Activated CD4-positive, alpha-beta T cell treated with anti-CD3 and anti-CD28 coated beads, Interleukin-2, Interleukin-4, amounts not matched to agents 100 ng/mL and 50 ng/mL, durations not matched to agents 16 hours and 8 hours (primary cell): ENCODE measurements around the gene GLIPR1.
"Not testable (repeated sequence)": the region's sequence is repeated elsewhere in the genome, so short reads cannot be mapped to it uniquely, and the experiment has no call there.

ENCODE experiments used
- DNase-seq: peaks from one replicate; pipeline ENCODE4 v3.0.0-alpha.2; 2020; ENCODE audit warnings: low spot score

Gene GLIPR1

DNA sequence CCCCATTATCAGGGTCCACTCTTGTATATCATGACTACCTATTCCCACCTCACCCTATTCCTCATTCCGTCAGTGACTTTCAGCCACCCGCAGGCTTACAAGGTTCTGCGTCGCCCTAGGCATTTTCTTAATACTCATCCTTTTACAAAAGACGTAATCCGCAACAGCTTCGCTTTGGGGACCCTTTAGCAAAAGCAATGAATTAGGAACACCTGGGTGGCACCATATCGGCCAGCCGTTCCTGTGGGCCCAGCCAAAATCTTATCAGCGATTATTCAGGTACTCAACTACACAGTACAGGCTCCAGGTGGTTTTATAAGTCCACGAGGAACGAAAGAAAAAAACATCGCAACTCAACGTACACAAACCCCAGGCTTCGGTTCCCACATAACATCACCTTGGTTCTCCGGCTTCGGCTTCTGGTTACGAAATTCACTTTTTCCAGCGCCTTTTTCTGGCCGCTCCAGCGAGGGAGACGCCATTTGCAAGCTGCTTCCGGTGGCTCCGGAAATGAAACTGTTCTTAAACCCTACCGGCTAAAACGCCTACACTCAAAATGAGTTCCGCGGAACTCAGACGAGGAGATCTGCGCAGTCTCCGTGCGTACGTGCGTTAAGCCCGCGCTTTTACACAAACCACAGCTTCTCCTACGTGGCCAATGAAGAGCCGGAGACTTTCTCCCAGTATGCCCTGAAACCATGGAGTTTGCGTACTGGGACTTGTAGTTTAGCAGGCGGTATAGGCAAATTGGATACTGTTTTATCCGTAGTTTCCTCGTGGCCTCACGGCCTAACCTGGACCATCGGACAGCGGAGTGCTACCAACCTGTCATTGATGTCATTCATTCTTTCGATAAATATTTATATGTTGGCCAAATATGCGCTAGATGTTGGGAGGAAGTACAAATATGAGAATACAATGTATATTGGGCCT lies 30.8 kb downstream of the GLIPR1 start, which contains the start of gene KRR1:
Gene KRR1 (minus strand): TSS at position 494 of the 933 bp plus-strand sequence. CDS start 12 bp downstream, at position 482.
- DNase-seq, result peak; percentile 95

DNA sequence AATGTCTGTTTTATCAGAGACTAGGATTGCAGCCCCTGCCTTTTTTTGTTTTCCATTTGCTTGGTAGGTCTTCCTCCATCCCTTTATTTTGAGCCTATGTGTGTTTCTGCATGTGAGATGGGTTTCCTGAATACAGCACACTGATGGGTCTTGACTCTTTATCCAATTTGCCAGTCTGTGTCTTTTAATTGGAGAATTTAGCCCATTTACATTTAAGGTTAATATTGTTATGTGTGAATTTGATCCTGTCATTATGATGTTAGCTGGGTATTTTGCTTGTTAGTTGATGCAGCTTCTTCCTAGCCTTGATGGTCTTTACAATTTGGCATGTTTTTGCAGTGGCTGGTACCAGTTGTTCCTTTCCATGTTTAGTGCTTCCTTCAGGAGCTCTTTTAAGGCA lies 40.7 kb downstream of the GLIPR1 start:
- not testable (repeated sequence) for DNase-seq

DNA sequence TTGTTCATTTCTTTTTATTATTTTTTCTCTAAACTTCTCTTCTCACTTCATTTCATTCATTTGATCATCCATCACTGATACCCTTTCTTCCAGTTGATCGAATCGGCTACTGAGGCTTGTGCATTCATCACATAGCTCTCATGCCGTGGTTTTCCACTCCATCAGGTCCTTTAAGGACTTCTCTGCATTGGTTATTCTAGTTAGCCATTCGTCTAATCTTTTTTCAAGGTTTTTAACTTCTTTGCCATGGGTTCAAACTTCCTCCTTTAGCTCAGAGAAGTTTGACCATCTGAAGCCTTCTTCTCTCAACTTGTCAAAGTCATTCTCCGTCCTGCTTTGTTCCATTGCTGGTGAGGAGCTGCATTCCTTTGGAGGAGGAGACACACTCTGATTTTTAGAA lies 41.6 kb downstream of the GLIPR1 start:
- not testable (repeated sequence) for DNase-seq

DNA sequence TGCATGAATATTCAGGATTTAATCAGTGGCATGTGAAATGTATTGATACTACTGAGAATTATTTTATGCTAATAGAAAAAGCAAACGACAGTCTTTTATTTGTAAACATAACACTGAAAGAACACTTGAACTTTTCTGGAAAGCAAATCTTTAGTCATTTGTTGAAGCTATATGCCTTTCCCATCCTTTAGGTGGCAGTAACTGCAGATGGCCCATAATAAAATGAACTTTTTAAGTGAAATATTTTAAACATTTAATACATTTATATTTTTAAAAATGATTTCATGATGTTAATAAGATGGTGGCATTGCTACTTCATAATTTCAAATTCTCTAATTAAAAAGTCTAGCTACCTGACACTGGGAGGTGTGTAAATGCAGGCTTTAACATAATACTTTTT lies 44.7 kb downstream of the GLIPR1 start:
- DNase-seq, result no peak

DNA sequence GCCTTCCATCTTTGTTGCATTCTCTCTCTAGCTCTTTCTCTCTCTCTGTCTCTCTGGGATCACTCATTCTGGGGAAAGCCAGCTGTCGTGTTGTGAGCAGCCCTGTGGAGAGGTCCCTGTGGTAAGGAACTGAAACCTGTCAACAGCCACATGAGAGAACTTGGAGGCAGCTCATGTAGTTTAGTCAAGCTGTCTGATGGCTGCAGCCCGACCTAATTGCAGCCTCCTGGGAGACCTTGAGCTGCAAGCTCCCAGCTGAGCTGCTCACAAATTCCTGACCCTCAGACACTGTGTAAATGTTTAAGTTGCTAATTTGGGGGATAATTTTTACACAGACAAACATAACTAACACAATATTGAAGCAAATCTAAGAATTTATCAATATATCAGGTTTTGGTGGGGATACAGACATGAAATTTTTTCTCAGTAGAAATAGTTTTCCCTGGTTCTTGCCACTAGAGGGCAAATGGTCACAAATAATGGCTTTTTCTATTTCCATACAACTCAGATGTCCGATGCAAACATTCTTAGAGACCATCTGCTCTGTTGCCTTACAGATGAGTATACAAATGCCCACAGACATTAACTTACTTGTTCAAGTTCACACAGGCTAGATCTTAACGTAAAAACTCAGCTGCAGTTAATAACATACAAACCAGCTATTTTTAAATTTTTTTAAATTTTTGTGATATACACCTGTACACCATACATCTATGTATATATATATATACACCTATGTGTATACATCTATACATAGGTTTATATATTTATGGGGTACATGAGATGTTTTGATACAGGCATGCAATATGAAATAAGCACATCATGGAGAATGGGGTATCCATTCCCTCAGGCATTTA lies 46.3 kb downstream of the GLIPR1 start:
- DNase-seq, result peak; percentile 52

DNA sequence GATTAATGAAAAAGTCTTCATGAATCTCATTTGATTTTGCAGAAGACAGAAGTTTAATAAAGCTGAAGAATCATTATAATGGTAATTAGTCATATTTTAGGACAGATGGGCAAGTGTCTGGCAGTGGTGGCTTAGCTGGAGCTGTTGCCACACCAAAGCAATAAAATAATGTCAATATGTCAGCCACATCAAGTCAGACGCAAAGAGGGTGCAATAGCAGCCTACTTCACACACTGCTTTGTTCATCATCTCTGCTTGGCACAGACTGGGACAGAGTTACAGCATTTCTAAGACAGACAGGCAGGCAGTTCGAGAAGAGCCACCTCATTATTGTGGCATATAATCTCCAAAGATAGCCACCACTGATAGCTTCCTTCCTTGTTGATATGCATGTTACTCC lies 47.7 kb downstream of the GLIPR1 start:
- DNase-seq, result no peak

DNA sequence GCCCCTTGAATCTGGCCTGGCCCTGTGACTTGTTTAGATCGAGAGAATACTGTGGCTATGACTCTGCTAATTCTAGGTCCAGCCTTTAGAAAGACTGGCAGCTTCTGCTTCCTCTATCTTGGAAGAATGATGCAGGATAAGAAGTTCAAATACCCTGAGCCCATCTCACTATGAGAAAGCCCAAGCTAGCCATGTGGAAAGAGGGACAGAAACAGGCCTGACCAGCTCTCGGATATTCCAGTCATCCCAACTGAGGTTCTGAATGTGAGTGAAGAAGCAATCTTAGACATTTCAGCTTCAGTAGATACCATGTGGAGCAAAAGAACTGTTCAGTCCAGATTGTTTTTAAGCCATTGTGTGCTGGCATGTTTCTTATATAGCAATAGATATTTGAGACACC lies 48.1 kb downstream of the GLIPR1 start:
- no peak for DNase-seq

DNA sequence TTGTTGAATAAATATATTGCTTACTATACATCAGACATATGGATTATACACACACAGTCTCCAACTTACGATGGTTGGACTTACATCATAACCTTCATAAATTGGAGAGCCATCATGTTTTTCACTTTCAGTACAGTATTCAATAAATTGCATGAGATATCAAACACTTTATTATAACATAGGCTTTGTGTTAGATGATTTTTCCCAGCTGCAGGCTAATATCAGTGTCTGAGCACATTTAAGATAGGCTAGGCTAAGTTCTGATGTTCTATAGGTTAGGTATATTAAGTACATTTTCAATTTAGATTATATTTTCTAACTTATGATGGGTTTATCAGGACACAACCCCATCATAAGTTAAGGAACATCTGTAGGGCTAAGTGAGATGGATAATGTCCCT lies 48.8 kb downstream of the GLIPR1 start:
- DNase-seq, result no peak

DNA sequence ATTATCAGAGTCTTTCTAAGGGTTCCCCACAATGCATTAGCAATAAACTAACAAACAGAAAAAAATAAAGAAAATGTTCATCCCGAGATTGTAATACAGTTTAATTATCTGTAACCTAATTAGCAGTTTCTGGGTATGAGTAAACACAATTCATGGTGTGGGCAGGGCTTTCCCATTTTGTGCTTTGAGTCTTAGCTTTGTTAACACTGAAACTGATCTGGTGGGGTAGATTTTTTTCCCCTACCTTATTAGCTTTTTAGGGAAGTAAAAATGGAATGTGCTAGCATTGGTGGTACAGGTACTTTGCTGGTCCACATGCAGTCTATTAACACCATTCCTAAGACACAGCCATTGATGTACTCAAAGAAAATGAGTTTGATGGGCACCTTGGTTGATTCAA lies 49.3 kb downstream of the GLIPR1 start:
- no peak for DNase-seq

DNA sequence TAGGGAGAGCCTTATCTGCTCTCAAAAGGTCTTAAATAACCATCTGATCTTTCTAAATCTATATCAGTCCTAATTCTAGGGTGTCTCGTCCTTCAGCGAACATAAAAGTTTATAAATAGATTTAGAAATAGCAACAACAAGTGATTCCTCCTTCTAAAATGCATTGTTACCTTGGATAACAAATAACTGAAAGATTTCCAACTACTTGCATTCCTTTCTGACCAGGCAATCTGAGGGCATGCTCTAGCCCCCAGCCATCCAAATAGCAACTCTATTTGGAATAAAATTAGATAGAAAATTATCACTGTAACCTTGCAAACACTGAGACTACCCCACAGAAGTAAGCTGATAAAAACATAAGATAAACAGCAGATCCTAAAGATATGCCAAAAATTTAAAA lies 52.7 kb downstream of the GLIPR1 start:
- no peak for DNase-seq

DNA sequence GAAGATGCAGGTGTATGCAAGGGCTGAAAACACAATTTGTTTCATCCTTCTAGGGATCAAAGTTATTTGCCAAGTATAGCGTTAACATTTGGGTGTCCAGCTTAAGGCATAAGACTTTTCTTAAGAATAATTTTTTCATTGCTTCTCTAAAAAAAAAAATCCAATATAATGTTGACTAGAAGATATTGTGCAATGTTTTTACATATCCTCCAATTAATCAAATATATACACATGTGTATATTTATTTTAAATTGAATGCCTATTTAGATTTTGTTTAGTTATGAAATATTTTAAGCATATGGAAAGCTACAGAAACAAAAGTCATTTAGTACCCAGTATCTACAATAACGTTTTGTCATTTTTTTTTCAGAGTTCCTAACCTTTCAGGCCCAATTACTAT lies 59.3 kb downstream of the GLIPR1 start:
- no peak for DNase-seq

DNA sequence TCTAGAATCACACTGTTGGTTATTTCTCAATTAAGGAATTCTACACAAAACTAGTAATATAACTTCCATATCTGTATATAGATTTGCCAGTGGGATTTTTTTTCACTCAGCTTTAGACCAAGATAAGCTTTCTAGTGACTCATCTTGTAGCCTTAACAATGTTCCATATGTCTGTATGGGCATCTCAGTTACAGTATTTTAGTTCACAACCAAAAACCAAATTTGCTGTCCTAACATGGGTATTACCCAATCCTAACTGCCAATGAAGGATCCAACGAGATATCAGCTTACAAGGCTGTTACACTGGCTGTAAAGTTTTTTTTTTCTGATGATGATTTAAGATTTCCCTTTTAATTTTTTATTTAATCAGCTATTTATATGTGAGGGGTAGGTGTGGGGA lies 62.4 kb downstream of the GLIPR1 start:
- no peak for DNase-seq

DNA sequence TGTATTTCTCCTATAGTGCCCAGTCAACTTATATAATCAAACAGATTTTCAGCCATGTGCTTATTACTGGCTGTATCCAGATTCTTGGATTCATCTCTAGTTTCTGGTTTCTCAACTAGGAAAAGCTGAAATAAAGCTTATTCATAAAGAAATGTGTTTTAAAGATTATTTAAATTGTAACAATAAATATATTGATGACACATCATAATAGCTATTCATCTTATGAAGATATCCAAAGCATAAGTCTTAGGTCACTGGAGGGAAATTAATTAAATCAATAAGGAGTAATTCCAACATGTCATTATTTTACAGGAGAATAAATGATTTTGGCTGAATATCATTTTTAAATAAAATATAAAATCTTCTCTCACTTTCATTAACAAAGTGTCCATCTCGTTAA lies 63.0 kb downstream of the GLIPR1 start:
- no peak for DNase-seq

DNA sequence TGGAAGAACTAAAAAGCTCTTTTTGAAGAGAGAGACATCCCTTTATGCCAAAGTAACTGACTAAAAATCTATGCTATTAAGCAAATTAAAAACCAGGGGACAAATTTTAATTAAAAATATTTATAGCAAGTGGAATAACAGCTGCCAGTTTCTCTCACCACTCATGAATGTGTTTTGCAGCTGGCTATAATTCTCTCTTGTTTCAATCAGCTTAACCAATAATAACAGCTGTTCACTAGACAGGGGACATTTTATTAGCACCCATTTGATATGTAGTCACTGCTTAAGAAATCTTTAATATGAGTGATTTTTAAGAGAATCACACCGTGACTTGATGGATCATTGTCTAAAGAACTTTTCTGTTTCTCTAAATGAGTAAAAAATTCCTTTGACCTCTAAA lies 65.1 kb downstream of the GLIPR1 start:
- no peak for DNase-seq

DNA sequence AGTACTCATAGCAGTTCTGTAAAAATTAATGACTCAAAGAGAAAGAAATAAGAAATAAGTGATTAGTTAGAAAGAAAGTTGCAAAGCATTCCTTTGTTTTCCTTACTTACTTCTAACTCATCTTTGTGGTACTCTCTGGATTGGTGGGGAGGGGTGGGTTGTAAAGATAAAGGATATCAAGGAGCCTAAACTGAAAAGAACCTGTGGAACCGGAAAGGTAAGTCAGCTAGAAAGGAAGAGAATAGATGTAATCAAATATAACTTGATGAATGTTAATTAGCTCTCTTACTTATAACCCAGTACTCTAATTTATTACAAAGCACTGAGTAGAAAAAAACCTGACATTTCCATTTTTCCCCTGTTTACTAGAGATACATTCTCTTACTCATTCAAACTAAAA lies 68.3 kb downstream of the GLIPR1 start:
- no peak for DNase-seq

DNA sequence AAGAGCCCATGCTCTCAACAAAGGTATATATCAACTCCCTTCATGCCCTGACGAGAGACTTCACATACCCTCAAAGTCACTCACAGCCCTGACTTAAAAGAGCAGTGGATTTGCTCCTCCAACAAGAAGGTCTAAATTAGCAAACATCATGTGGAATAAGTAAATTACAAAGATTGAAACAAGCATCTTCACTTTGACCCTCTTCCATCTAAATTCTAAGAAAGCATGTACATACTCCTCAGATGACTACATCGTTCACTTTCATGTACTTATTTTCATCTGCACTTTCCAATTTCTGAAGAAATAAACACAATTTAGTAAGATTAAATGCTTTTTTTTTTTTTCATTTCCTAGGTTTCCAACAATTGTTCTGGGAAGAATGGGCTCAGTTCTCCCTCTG lies 69.4 kb downstream of the GLIPR1 start:
- DNase-seq, result peak; percentile 9

DNA sequence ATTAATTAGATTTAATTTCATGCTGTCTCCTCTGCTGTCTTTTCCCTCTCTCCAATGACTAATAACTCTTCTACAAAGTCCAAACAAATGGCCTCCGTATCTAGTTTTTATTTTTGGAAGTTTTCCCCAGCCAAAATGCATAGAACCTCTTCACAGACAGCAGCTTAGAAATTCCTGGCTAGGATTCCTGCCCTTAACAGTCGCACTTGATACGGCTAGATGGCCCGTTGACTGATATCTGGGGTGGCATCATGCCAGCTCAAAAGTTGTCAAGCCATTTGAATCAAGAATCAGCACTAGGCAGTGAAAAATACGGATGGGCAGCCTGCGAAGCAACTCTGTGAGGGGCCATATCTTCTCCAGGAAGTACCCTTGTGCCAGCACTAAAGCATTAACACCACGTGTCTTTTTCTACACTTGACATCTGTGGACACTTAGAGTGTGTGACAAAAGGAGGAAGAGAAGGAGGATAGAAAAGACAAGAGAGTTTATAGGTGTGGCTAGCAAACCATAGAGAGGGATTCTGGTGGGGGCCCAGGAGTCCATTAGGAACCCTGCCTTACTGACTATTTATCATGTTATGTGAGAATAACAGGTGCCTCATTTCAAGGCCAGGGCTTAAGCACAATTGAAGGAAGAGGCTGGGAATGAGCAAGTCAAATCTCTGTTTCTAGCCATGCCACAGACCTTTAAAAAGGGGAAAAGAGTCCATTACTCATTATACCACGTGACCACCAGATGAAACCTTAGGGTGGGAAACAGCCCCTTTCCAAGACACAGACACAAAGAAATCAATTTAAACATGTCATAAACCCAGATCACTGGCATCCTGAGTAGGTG lies 70.1 kb downstream of the GLIPR1 start:
- no peak for DNase-seq

DNA sequence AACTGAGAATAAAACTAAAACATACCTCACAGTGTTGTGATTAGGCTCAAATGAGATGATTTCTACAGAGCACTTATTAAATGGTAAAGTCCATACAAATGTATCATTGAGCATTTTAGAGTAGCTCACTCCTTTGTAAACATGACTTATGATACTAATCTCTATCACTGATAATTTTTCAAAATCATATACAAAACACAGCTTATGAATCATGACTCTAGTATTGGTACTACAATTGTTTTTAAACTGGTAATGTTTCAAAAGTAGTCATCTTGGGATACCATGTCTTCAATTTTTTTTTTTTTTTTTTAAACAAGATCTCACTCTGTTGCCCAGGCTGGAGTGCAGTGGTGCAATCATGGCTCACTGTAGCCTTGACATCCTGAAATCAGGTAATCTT lies 70.9 kb downstream of the GLIPR1 start:
- DNase-seq, result no peak

DNA sequence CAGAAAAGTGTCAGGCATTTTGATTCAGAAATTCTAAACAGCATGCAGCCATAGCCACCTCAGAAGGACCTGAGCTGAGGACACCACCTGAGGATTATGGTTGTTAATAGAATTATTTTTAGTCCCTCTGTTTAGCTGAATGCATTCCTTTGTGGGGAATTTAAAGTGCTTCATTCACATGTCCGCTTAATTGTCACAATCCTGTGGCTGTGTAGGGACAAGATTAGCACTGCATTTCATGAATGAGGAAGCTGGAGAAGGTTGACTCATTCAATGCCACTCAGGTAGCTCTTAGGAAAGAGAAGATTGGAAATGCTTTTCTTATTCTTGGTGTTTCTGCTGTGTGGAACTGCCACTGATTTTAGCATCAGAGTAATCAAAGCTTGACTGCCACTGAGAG lies 72.8 kb downstream of the GLIPR1 start:
- no peak for DNase-seq
